GM12878 (cell line): ENCODE measurements around the gene SLC38A8.

ENCODE experiments used
- CBFB ChIP-seq: IDR thresholded peaks from 2 replicates; pipeline ENCODE4 v1.6.1; 2016; ENCODE audit warnings: antibody characterized with exemption, low read depth
- EGR1 ChIP-seq, 2 experiments: IDR thresholded peaks; 1 replicate in 1 of 2; 2 replicates in 1 of 2; pipeline ENCODE4 v1.6.1; 2011 to 2012; ENCODE audit warnings: low read depth in 2 of 2, low read length in 2 of 2, borderline replicate concordance in 1 of 2, mild to moderate bottlenecking in 1 of 2, moderate library complexity in 1 of 2
- EZH2 ChIP-seq: IDR thresholded peaks from 2 replicates; pipeline ENCODE4 v1.6.1; 2012; ENCODE audit warnings: low read depth, mild to moderate bottlenecking, control low read depth, inconsistent platforms, low read length, borderline replicate concordance; ENCODE audit not compliant: control insufficient read depth
- FOXM1 ChIP-seq: IDR thresholded peaks from 2 replicates; pipeline ENCODE4 v1.6.1; 2012; ENCODE audit warnings: low read depth, mild to moderate bottlenecking, inconsistent platforms, low read length, moderate library complexity
- HCFC1 ChIP-seq: fragments of 150-350 bp; IDR thresholded peaks from 2 replicates; pipeline ENCODE4 v1.6.1; 2014; ENCODE audit warnings: low read length
- PML ChIP-seq: IDR thresholded peaks from 2 replicates; pipeline ENCODE4 v1.6.1; 2012; ENCODE audit warnings: low read length, inconsistent platforms
- POLR2A ChIP-seq: IDR thresholded peaks from 2 replicates; pipeline ENCODE4 v1.6.1; 2011; ENCODE audit warnings: low read depth, mild to moderate bottlenecking, low read length
- POLR2AphosphoS5 ChIP-seq: IDR thresholded peaks from 2 replicates; pipeline ENCODE4 v1.6.1; 2011; ENCODE audit warnings: mild to moderate bottlenecking, low read length, inconsistent platforms
- RUNX3 ChIP-seq: IDR thresholded peaks from 2 replicates; pipeline ENCODE4 v1.6.1; 2012; ENCODE audit warnings: low read length, inconsistent platforms
- SP1 ChIP-seq: IDR thresholded peaks from one replicate; pipeline ENCODE4 v1.6.1; 2011; ENCODE audit warnings: low read depth, low read length
- TF ChIP-seq, protein P1 (sequence below): IDR thresholded peaks from 2 replicates; pipeline ENCODE4 v1.6.1; 2011; ENCODE audit warnings: low read depth, low read length, improper control_type of control experiment, borderline replicate concordance
- TF ChIP-seq, protein P2 (sequence below): IDR thresholded peaks from 2 replicates; pipeline ENCODE4 v1.6.1; 2012; ENCODE audit warnings: low read depth, low read length, improper control_type of control experiment
- TF ChIP-seq, protein P3 (sequence below): IDR thresholded peaks from 2 replicates; pipeline ENCODE4 v1.6.1; 2011; ENCODE audit warnings: mild to moderate bottlenecking, low read depth, low read length, moderate library complexity; ENCODE audit not compliant: insufficient replicate concordance

DNA sequence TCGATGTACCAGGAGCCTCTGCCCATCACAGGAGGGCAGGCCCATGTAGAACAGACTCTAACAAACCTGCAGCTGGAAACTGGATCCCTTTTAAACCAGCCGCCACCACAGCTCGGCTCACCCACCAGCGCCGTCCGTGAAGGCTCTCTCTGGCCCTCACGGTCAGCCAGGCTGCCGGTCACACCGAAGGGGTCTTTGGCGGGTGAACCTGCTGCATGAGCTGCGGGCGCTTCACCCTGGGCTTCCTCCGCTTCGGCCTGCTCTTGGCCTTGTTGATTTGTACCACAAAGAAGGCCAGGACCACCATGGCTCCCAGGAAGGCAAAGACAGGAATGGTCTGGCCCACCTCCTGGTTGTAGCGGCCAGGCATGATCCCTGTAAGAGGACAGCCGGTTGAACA lies 11.7 kb upstream of the SLC38A8 start:
- TF ChIP-seq FOXM1 (no peak), POLR2AphosphoS5 (no peak), RUNX3 (no peak), CBFB (no peak), EZH2 (no peak), PML (no peak), EGR1 (IDR thresholded peaks at IDR 0.05; ENCODE audit: borderline replicate concordance in 1 of 2, low read depth in 2 of 2, low read length in 2 of 2) (no peak), HCFC1 (no peak), POLR2A (no peak), SP1 (no peak)
- TF ChIP-seq, protein P1, sequence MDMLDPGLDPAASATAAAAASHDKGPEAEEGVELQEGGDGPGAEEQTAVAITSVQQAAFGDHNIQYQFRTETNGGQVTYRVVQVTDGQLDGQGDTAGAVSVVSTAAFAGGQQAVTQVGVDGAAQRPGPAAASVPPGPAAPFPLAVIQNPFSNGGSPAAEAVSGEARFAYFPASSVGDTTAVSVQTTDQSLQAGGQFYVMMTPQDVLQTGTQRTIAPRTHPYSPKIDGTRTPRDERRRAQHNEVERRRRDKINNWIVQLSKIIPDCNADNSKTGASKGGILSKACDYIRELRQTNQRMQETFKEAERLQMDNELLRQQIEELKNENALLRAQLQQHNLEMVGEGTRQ: no peak
- TF ChIP-seq, protein P2, sequence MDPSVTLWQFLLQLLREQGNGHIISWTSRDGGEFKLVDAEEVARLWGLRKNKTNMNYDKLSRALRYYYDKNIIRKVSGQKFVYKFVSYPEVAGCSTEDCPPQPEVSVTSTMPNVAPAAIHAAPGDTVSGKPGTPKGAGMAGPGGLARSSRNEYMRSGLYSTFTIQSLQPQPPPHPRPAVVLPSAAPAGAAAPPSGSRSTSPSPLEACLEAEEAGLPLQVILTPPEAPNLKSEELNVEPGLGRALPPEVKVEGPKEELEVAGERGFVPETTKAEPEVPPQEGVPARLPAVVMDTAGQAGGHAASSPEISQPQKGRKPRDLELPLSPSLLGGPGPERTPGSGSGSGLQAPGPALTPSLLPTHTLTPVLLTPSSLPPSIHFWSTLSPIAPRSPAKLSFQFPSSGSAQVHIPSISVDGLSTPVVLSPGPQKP: no peak
- TF ChIP-seq, protein P3, sequence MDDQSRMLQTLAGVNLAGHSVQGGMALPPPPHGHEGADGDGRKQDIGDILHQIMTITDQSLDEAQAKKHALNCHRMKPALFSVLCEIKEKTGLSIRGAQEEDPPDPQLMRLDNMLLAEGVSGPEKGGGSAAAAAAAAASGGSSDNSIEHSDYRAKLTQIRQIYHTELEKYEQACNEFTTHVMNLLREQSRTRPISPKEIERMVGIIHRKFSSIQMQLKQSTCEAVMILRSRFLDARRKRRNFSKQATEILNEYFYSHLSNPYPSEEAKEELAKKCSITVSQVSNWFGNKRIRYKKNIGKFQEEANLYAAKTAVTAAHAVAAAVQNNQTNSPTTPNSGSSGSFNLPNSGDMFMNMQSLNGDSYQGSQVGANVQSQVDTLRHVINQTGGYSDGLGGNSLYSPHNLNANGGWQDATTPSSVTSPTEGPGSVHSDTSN: no peak
